ENCODE measurements around the gene PTER.

DNA sequence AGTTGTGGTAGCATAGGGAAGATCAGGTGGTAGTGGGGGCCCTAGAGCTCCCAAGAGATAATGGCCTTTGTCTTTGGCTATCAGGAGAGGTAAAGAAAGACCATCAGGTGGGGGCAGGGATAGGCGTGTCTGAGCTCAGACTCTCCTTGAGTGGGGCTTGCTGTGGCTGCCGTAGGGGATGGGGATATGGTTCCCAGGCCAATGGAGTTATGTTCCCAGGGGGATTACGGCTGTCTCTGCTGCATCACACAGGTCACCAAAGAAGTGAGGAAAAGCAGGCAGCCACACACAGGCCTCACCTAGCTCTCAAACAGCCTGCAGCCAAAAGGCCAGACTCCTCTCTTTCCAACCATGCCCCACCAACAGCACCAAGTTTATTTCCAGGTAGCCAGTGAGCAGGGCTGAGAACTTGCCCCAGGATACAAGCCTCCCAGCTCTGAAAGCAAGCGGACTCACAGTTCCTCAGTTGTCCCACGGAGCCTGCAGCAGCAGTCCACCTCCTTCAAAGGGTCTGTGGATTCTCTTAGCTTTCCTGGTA is 122.5 kb downstream of the PTER start:
- TF ChIP-seq, protein P1, sequence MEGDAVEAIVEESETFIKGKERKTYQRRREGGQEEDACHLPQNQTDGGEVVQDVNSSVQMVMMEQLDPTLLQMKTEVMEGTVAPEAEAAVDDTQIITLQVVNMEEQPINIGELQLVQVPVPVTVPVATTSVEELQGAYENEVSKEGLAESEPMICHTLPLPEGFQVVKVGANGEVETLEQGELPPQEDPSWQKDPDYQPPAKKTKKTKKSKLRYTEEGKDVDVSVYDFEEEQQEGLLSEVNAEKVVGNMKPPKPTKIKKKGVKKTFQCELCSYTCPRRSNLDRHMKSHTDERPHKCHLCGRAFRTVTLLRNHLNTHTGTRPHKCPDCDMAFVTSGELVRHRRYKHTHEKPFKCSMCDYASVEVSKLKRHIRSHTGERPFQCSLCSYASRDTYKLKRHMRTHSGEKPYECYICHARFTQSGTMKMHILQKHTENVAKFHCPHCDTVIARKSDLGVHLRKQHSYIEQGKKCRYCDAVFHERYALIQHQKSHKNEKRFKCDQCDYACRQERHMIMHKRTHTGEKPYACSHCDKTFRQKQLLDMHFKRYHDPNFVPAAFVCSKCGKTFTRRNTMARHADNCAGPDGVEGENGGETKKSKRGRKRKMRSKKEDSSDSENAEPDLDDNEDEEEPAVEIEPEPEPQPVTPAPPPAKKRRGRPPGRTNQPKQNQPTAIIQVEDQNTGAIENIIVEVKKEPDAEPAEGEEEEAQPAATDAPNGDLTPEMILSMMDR (conservative IDR thresholded peaks at IDR 0.05; ENCODE audit: low read depth, low read length): no peak
- no peak for TF ChIP-seq EZH2phosphoT487 (IDR thresholded peaks at IDR 0.05; ENCODE audit: borderline replicate concordance, low read length)
